Measurements from ENCODE around the gene TNFRSF21. TPM values are rescaled to one million over a fixed set of nuclear protein-coding genes. Genes with fewer than 3 reads are reported as not detected.
"Not testable (repeated sequence)": the region's sequence is repeated elsewhere in the genome, so short reads cannot be mapped to it uniquely, and the experiment has no call there.

Gene TNFRSF21
- total and polyA plus RNA-seq, 7 donors, result 2.7 to 22.3 (median 6.2) TPM

- Histone ChIP-seq H3K27me3 (ENCODE audit: insufficient read depth in 3 of 3, low read length in 2 of 3) (peaks cover 0 to 1% (median 0%) of the 10 kb centered on the region in 3 donors), H3K9me3 (no peaks in the 10 kb centered on the region), H3K4me1 (no peaks in the 10 kb centered on the region), H3K4me3 (no peak overlapping the region), H3K27ac (no peak overlapping the region), H3K36me3 (ENCODE audit: insufficient read depth in 1 of 2, low read depth in 1 of 2) (no peaks in the 10 kb centered on the region)
- WGBS, 3 donors, result 89 to 100% (median 100%) methylated on average over 1 of the region's 1 CpG
- intact Hi-C loops (cut with DNase I), result no loop called here
- TF ChIP-seq, protein P1, sequence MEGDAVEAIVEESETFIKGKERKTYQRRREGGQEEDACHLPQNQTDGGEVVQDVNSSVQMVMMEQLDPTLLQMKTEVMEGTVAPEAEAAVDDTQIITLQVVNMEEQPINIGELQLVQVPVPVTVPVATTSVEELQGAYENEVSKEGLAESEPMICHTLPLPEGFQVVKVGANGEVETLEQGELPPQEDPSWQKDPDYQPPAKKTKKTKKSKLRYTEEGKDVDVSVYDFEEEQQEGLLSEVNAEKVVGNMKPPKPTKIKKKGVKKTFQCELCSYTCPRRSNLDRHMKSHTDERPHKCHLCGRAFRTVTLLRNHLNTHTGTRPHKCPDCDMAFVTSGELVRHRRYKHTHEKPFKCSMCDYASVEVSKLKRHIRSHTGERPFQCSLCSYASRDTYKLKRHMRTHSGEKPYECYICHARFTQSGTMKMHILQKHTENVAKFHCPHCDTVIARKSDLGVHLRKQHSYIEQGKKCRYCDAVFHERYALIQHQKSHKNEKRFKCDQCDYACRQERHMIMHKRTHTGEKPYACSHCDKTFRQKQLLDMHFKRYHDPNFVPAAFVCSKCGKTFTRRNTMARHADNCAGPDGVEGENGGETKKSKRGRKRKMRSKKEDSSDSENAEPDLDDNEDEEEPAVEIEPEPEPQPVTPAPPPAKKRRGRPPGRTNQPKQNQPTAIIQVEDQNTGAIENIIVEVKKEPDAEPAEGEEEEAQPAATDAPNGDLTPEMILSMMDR (IDR thresholded peaks at IDR 0.05), result no peak
- ATAC-seq (no peak), DNase-seq (no peak)
Observed at GRCh38 chr6:47235421-47235820, 74.3 kb downstream of the TNFRSF21 start.

DNA sequence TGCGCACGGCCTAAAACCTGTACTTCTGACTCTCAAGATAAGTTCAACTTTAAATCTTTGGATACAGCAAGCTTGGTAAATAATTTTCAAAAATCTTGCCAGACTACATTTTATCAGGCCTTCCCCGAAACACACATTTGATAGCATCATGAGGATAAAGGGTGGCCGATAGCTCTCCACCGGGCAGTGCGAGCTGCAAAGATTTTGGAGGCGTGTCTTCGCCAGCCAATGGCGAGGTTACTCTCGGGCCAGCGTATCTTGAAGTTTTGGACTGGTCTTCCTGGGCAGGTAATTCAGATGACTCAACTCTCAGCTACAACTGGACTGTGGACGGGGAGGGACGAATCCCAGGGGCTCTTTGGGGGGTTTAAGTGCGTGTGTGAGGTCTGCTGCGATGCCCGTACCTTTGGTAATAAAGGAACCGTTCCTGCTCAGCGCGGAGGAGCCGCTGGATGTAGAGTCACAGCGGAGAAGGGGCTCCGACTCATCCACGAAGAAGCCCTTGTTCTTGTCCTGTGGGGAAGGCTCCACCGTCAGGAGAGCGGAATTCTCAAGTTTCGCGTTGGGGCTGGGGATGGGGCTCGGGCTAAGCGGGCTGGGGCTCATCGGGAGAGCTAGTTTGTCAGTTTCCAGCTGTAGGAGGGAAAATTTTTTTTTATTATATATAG, 75.3 kb downstream of the TNFRSF21 start:
- Histone ChIP-seq H3K27ac (no peak overlapping the region), H3K9me3 (no peaks in the 10 kb centered on the region), H3K4me3 (no peak overlapping the region), H3K36me3 (ENCODE audit: insufficient read depth in 1 of 2, low read depth in 1 of 2) (no peaks in the 10 kb centered on the region), H3K27me3 (ENCODE audit: insufficient read depth in 3 of 3, low read length in 2 of 3) (peaks cover 0 to 1% (median 0%) of the 10 kb centered on the region in 3 donors), H3K4me1 (no peaks in the 10 kb centered on the region)
- intact Hi-C loops (cut with DNase I), result no loop called here
- ATAC-seq, result no peak
- TF ChIP-seq, protein P1 (IDR thresholded peaks at IDR 0.05), result no peak
- no peak for DNase-seq
- 94 to 96% (median 95%) methylated on average over 30 of the region's 30 CpGs for WGBS, 3 donors

GRCh38 chr6:47231151-47231550, 78.6 kb downstream of the TNFRSF21 start:
- Histone ChIP-seq H3K4me1 (no peaks in the 10 kb centered on the region), H3K36me3 (ENCODE audit: insufficient read depth in 1 of 2, low read depth in 1 of 2) (no peaks in the 10 kb centered on the region), H3K9me3 (no peaks in the 10 kb centered on the region), H3K27me3 (ENCODE audit: insufficient read depth in 3 of 3, low read length in 2 of 3) (peaks cover 0 to 1% (median 0%) of the 10 kb centered on the region in 3 donors), H3K27ac (no peak overlapping the region), H3K4me3 (no peak overlapping the region)
- ATAC-seq (no peak), DNase-seq (no peak)
- intact Hi-C loops (cut with DNase I), result no loop called here
- TF ChIP-seq, protein P1 (IDR thresholded peaks at IDR 0.05), result no peak
- 91 to 96% (median 91%) methylated on average over 4 of the region's 4 CpGs for WGBS, 3 donors

DNA sequence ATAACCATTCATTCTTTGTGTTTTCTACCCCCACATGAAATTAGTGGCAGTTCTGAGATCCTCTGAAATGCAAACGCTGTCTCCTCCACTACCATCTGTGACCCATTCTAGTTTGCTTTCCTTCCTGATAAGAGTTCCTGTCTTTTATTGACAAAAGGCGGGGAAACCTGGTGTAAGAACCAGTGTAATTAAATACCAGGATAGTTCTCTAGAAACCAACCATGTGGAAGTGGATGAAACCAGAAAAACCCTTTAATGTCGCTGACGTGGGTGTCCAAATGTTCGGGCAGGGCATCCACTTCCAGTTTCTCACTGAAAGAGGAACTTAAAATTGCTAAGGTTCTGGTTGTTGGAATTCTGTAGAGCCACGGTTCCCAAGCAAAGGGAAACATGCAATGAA, 79.1 kb downstream of the TNFRSF21 start:
- no peaks in the 10 kb centered on the region for H3K9me3 ChIP-seq
- no peaks in the 10 kb centered on the region for H3K4me1 ChIP-seq
- intact Hi-C loops (cut with DNase I), result no loop called here
- no peaks in the 10 kb centered on the region for H3K36me3 ChIP-seq (ENCODE audit: insufficient read depth in 1 of 2, low read depth in 1 of 2)
- no peak overlapping the region for H3K4me3 ChIP-seq
- no peak overlapping the region for H3K27ac ChIP-seq
- TF ChIP-seq, protein P1 (IDR thresholded peaks at IDR 0.05), result no peak
- no peak for ATAC-seq
- 82 to 86% (median 83%) methylated on average over 6 of the region's 6 CpGs for WGBS, 3 donors
- peaks cover 0 to 1% (median 0%) of the 10 kb centered on the region in 3 donors for H3K27me3 ChIP-seq (ENCODE audit: insufficient read depth in 3 of 3, low read length in 2 of 3)
- DNase-seq, result no peak

DNA sequence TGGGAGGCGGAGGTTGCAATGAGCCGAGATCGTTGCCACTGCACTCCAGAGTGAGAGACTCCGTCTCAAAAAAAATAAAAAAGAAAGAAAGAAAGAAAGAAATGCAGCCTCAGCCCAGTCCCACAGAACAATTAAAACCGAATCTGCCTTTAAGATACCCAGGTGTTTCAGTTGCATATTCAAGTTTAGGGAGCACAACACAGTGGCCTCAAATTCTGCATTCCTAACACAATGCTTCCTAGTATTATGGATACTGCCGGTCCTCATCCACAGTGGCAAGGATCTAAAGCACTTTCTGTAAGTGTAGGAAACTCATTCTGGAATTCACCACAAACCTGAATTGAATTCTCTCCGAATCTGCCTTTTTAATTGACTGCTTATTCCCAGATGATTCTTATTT, 80.5 kb downstream of the TNFRSF21 start:
- DNase-seq (no peak), ATAC-seq (no peak)
- 93 to 95% (median 93%) methylated on average over 7 of the region's 7 CpGs for WGBS, 3 donors
- H3K9me3 ChIP-seq, result no peaks in the 10 kb centered on the region
- no peaks in the 10 kb centered on the region for H3K27me3 ChIP-seq (ENCODE audit: insufficient read depth in 3 of 3, low read length in 2 of 3)
- H3K27ac ChIP-seq, result no peak overlapping the region
- no peak overlapping the region for H3K4me3 ChIP-seq
- intact Hi-C loops (cut with DNase I), result no loop called here
- no peaks in the 10 kb centered on the region for H3K36me3 ChIP-seq (ENCODE audit: insufficient read depth in 1 of 2, low read depth in 1 of 2)
- TF ChIP-seq, protein P1 (IDR thresholded peaks at IDR 0.05), result no peak
- H3K4me1 ChIP-seq, result no peaks in the 10 kb centered on the region

DNA sequence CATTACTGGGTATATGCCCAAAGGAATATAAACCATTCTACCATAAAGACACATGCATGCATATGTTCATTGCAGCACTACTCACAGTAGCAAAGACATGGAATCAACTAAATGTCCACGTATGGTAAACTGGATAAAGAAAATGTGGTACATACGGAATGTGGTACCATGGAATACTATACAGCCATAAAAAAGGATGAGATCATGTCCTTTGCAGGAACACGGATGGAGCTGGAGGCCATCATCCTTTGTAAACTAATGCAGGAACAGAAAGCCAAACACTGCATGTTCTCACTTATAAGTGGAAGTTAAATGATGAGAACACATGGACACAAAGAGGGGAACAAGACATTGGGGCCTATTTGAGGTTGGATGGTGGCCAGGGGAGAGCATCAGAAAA, 81.6 kb downstream of the TNFRSF21 start:
- H3K36me3 ChIP-seq (ENCODE audit: insufficient read depth in 1 of 2, low read depth in 1 of 2); DNase-seq; H3K9me3 ChIP-seq; intact Hi-C loops (cut with DNase I); H3K27ac ChIP-seq; H3K4me3 ChIP-seq; ATAC-seq; H3K4me1 ChIP-seq; H3K27me3 ChIP-seq (ENCODE audit: insufficient read depth in 3 of 3, low read length in 2 of 3): not testable (repeated sequence)
- 99% methylated on average over 3 of the region's 3 CpGs for WGBS, 3 donors

GRCh38 chr6:47223251-47223650, 86.5 kb downstream of the TNFRSF21 start:
- H3K27me3 ChIP-seq (ENCODE audit: insufficient read depth in 3 of 3, low read length in 2 of 3); H3K9me3 ChIP-seq; ATAC-seq; H3K4me3 ChIP-seq; H3K36me3 ChIP-seq (ENCODE audit: insufficient read depth in 1 of 2, low read depth in 1 of 2); H3K27ac ChIP-seq; H3K4me1 ChIP-seq; DNase-seq; intact Hi-C loops (cut with DNase I): not testable (repeated sequence)

All from psoas muscle (tissue), 8 donors.